Dendritic cell treated with granulocyte-macrophage colony-stimulating factor and Interleukin-4, amounts not matched to agents 40 ng/mL and 50 ng/mL, for 4 days (primary cell): ENCODE data around the gene MMP7.
A peak's percentile ranks its signal among the peaks of the same experiment; 100 is the strongest.

Source experiments
- H3K27ac Mint-ChIP-seq: one replicate; pipeline ENCODE4 v1.8.0; 2022; ENCODE audit warnings: mild to moderate bottlenecking, mixed read lengths
- H3K27me3 Mint-ChIP-seq: one replicate; pipeline ENCODE4 v1.8.0; 2022; ENCODE audit warnings: mild to moderate bottlenecking, mixed read lengths
- H3K36me3 Mint-ChIP-seq: one replicate; pipeline ENCODE4 v1.8.0; 2022; ENCODE audit warnings: low read depth, mixed read lengths
- H3K4me1 Mint-ChIP-seq: one replicate; pipeline ENCODE4 v1.8.0; 2022; ENCODE audit warnings: low read depth, mixed read lengths
- H3K4me3 Mint-ChIP-seq: one replicate; pipeline ENCODE4 v1.8.0; 2022; ENCODE audit warnings: mild to moderate bottlenecking, moderate library complexity, mixed read lengths
- H3K9me3 Mint-ChIP-seq: one replicate; pipeline ENCODE4 v1.8.0; 2022; ENCODE audit warnings: mixed read lengths
- intact Hi-C: fragments of 100-400 bp; cut with micrococcal nuclease; formaldehyde crosslinking; loops from one replicate; pipeline ENCODE4 v1.15.0; 2022

MMP7 gene, protein sequence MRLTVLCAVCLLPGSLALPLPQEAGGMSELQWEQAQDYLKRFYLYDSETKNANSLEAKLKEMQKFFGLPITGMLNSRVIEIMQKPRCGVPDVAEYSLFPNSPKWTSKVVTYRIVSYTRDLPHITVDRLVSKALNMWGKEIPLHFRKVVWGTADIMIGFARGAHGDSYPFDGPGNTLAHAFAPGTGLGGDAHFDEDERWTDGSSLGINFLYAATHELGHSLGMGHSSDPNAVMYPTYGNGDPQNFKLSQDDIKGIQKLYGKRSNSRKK

GRCh38 chr11:102530558-102530957 lies at the start of gene MMP7:
Gene MMP7, minus strand, starts transcription at chr11:102530747. Its CDS starts 47 bp downstream, at chr11:102530700.
- Mint-ChIP-seq H3K36me3 (no peaks in the 10 kb centered on the region), H3K4me1 (peaks cover 5% of the 10 kb centered on the region), H3K4me3 (peak within 1 kb of the TSS; percentile 3), H3K27me3 (no peaks in the 10 kb centered on the region), H3K9me3 (no peaks in the 10 kb centered on the region), H3K27ac (no peak within 1 kb of the TSS)
- intact Hi-C loops = no loop called here

- Mint-ChIP-seq H3K4me3 (no peak overlapping the region), H3K9me3 (no peaks in the 10 kb centered on the region), H3K27me3 (no peaks in the 10 kb centered on the region), H3K4me1 (peaks cover 21% of the 10 kb centered on the region), H3K27ac (no peak overlapping the region), H3K36me3 (no peaks in the 10 kb centered on the region)
- intact Hi-C loops = no loop called here
Measured at GRCh38 chr11:102577723-102578122, 47.2 kb upstream of the MMP7 start.

DNA sequence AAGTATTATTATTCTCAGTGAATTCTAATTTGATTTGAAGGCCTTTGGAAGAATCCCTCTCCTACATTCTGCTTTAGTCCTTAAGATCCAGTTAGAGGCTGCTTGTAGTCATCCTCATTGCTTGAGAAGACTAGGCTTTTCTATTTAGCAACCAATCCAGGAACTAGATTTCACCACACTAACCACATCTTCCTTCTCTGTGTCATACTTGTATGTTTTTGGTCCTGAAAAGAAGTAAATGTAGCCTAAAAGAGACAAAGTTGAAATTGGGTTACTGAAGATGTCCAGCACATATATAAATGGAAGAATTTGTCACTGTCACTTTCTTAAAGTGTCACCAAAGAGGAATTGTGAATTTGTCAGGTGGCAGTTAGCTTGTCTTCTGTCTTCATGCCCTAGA lies 46.6 kb upstream of the MMP7 start:
- no peak overlapping the region for H3K27ac Mint-ChIP-seq
- intact Hi-C loops = no loop called here
- peaks cover 17% of the 10 kb centered on the region for H3K4me1 Mint-ChIP-seq

DNA sequence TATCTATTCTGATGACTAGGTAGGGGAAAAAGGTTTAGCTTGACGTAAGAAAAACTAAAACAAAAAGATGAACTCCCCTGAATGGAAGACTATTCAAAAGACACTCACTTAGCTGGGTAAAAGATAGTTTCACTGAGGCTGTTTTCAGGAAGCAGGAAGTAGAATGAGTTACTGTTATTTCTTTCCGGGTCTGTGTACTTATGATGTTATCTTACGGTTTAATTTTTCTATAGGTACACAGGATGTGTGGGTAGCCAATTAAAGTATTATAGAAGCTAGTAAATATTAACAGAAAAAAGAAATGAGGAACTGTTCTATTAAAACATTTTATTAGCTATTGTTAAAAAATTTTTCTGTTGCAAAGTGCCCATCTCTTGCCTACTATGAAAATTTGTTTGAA lies 45.8 kb upstream of the MMP7 start:
- Mint-ChIP-seq H3K4me1 (peaks cover 14% of the 10 kb centered on the region), H3K27ac (no peak overlapping the region), H3K4me3 (no peak overlapping the region)

More for the DNA sequence above, 46.6 kb upstream of the MMP7 start:
- H3K9me3 Mint-ChIP-seq = peaks cover 4% of the 10 kb centered on the region
- H3K27me3 Mint-ChIP-seq = no peaks in the 10 kb centered on the region
- H3K4me3 Mint-ChIP-seq = no peak overlapping the region
- H3K36me3 Mint-ChIP-seq = no peaks in the 10 kb centered on the region

GRCh38 chr11:102575012-102575411 lies 44.5 kb upstream of the MMP7 start:
- no peaks in the 10 kb centered on the region for H3K27me3 Mint-ChIP-seq
- peaks cover 10% of the 10 kb centered on the region for H3K9me3 Mint-ChIP-seq
- no peak overlapping the region for H3K27ac Mint-ChIP-seq
- H3K36me3 Mint-ChIP-seq = no peaks in the 10 kb centered on the region
- no peak overlapping the region for H3K4me3 Mint-ChIP-seq
- H3K4me1 Mint-ChIP-seq = peaks cover 9% of the 10 kb centered on the region
- intact Hi-C loops = no loop called here

More for the DNA sequence above, 45.8 kb upstream of the MMP7 start:
- H3K27me3 Mint-ChIP-seq = no peaks in the 10 kb centered on the region
- H3K9me3 Mint-ChIP-seq = peaks cover 10% of the 10 kb centered on the region
- intact Hi-C loops = no loop called here
- no peaks in the 10 kb centered on the region for H3K36me3 Mint-ChIP-seq

DNA sequence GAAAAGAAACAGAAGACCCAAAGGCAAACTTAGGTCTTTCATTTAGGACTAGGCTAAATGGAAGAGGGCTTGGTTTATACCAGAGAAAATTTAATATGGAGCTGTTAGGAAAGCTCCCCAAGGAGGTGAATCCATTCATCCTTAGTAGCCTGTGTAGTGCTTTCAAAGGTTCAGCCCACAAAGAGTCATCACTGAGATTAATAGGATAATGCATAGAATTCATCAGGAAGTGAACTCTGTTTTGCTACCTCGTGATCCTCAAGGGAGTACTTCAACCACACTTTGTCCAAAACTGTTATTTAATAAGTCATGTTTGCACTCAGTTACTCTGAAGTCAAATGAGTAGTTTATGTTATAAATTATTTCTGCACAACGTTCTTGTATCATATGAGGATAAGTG lies 43.3 kb upstream of the MMP7 start:
- peaks cover 10% of the 10 kb centered on the region for H3K9me3 Mint-ChIP-seq
- intact Hi-C loops = no loop called here
- no peak overlapping the region for H3K4me3 Mint-ChIP-seq
- no peaks in the 10 kb centered on the region for H3K36me3 Mint-ChIP-seq
- H3K27ac Mint-ChIP-seq = no peak overlapping the region
- H3K4me1 Mint-ChIP-seq = peaks cover 9% of the 10 kb centered on the region
- no peaks in the 10 kb centered on the region for H3K27me3 Mint-ChIP-seq

DNA sequence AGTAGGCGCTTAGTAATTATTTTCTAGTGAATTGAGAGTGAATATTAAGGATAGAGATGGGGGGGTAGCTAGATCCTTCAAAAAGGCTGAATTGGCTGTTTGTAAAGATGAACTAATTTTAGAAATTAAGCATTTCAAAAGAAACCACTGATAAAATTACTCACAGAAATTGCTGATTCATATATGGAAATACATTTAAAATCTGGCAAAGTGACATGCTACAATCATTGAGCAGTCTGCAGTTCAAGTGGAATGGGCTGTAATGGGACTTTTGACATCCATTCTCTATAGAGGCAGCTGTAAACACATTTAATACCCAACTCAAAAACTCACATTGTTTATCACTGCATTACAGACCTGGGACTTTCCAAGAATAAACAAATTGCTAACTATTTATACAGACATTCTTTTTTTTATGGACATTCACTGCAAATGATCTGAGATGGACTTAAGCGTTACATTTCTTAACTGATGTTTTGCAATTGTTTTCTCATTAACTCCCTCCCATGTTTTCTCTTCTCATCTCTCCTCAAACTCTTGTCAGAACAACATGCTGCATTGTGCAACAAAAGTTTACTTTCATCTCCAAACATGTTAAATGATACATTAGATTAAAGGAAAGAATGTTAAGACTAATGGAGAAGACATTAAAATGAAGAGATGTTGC lies 42.1 kb upstream of the MMP7 start:
- Mint-ChIP-seq H3K4me1 (peaks cover 7% of the 10 kb centered on the region), H3K36me3 (no peaks in the 10 kb centered on the region), H3K27ac (no peak overlapping the region), H3K27me3 (no peaks in the 10 kb centered on the region), H3K4me3 (no peak overlapping the region), H3K9me3 (peaks cover 21% of the 10 kb centered on the region)
- intact Hi-C loops = no loop called here

DNA sequence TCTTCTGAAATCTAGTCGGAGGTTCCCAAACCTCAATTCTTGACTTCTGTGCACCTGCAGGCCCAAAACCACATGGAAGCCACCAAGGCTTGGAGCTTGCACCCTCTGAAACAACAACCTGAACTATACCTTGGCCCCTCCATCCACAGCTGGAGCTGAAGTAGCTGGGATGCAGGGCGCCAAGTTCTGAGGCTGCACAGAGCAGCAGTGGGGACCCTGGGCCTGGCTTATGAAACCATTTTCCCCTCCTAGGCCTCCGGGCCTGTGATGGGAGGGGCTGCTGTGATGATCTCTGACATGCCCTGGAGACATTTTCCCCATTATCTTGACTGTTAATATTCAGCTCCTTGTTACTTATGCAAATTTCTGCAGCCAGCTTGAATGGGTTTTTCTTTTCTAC lies 38.3 kb upstream of the MMP7 start:
- no peak overlapping the region for H3K27ac Mint-ChIP-seq
- no peaks in the 10 kb centered on the region for H3K27me3 Mint-ChIP-seq
- peaks cover 40% of the 10 kb centered on the region for H3K9me3 Mint-ChIP-seq
- no peak overlapping the region for H3K4me3 Mint-ChIP-seq
- peaks cover 5% of the 10 kb centered on the region for H3K36me3 Mint-ChIP-seq
- peaks cover 4% of the 10 kb centered on the region for H3K4me1 Mint-ChIP-seq
- intact Hi-C loops = no loop called here

DNA sequence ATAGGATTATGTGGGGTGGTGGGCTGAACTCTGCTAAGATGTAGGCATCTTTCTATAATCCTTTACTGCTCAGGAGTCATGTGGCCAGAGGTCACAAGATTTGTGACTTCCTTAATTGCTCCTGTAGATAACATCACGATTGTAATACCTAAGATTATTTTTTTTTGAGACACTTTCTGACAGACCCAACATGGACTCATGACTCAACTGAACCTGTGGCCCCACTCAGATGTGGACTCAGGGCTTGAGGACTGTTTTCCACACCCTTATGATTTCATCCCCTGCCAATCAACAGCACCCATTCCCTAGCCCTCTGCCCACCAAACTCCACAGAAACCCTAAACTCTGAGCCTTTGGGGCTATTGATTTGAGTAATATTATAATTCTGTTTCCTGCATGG lies 35.6 kb upstream of the MMP7 start:
- Mint-ChIP-seq H3K9me3 (peaks cover 30% of the 10 kb centered on the region), H3K4me3 (no peak overlapping the region)

GRCh38 chr11:102564110-102564509 lies 33.6 kb upstream of the MMP7 start:
- Mint-ChIP-seq H3K4me1 (peaks cover 10% of the 10 kb centered on the region), H3K27ac (no peak overlapping the region), H3K27me3 (no peaks in the 10 kb centered on the region), H3K36me3 (peaks cover 5% of the 10 kb centered on the region), H3K4me3 (no peak overlapping the region), H3K9me3 (peaks cover 30% of the 10 kb centered on the region)
- intact Hi-C loops = no loop called here

More for the DNA sequence above, 35.6 kb upstream of the MMP7 start:
- intact Hi-C loops = no loop called here
- Mint-ChIP-seq H3K4me1 (peaks cover 10% of the 10 kb centered on the region), H3K36me3 (peaks cover 5% of the 10 kb centered on the region), H3K27ac (no peak overlapping the region), H3K27me3 (no peaks in the 10 kb centered on the region)

DNA sequence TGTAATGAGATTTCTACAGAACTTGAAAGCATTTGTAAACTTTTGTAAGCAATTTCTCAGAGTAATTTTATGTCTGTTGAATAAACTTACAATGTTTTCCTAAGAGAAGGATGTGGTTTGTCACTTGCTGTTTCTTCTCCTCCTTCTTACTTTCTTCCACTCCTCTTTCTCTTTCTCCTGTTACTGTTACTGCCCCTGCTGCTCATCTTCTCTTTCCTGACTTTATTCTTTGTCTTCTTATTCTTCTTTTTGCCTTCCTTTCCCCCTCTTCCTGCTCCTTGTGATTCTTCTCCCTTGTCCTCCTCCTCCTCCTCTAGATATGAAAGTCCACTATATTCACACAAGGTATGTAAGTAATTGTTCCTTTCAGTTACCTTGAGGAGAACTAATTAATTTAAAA lies 31.1 kb upstream of the MMP7 start:
- H3K36me3 Mint-ChIP-seq = peaks cover 5% of the 10 kb centered on the region
- no peak overlapping the region for H3K4me3 Mint-ChIP-seq
- intact Hi-C loops = no loop called here
- H3K9me3 Mint-ChIP-seq = peaks cover 8% of the 10 kb centered on the region
- peaks cover 10% of the 10 kb centered on the region for H3K4me1 Mint-ChIP-seq
- H3K27me3 Mint-ChIP-seq = no peaks in the 10 kb centered on the region
- no peak overlapping the region for H3K27ac Mint-ChIP-seq

GRCh38 chr11:102560555-102561011 lies 30.0 kb upstream of the MMP7 start:
- peak overlapping the region; percentile 6 for H3K4me3 Mint-ChIP-seq
- peaks cover 6% of the 10 kb centered on the region for H3K4me1 Mint-ChIP-seq
- intact Hi-C loops = no loop called here
- H3K27ac Mint-ChIP-seq = no peak overlapping the region
- no peaks in the 10 kb centered on the region for H3K36me3 Mint-ChIP-seq
- H3K27me3 Mint-ChIP-seq = no peaks in the 10 kb centered on the region
- H3K9me3 Mint-ChIP-seq = no peaks in the 10 kb centered on the region

DNA sequence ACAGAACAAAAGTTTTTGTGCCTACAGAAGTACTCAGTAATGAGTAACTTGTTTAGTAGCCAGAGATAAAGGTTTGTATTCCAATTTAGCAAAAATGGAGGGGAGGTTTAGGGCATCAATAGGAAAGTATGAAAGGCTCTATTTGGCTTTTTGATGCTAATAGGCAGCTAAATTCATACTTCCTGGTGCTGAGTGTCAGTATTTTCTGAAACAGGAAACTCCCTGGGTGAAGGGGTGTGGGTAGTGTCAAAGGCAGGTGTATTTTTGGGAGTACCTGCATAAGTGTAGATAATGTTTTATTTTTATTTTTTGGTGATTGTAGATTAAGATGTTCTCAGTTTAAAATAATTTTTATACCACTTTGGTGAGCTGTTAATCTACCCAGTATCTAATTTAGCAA lies 29.3 kb upstream of the MMP7 start:
- intact Hi-C loops = no loop called here
- H3K36me3 Mint-ChIP-seq = no peaks in the 10 kb centered on the region

GRCh38 chr11:102555091-102555490 lies 24.5 kb upstream of the MMP7 start:
- no peaks in the 10 kb centered on the region for H3K9me3 Mint-ChIP-seq
- no peaks in the 10 kb centered on the region for H3K4me1 Mint-ChIP-seq
- intact Hi-C loops = no loop called here
- H3K27ac Mint-ChIP-seq = no peak overlapping the region
- H3K27me3 Mint-ChIP-seq = no peaks in the 10 kb centered on the region
- H3K4me3 Mint-ChIP-seq = no peak overlapping the region
- H3K36me3 Mint-ChIP-seq = no peaks in the 10 kb centered on the region

More for the DNA sequence above, 29.3 kb upstream of the MMP7 start:
- H3K4me3 Mint-ChIP-seq = no peak overlapping the region
- no peak overlapping the region for H3K27ac Mint-ChIP-seq
- no peaks in the 10 kb centered on the region for H3K27me3 Mint-ChIP-seq
- H3K9me3 Mint-ChIP-seq = no peaks in the 10 kb centered on the region
- H3K4me1 Mint-ChIP-seq = peaks cover 6% of the 10 kb centered on the region
